GM21360 (cell line): Measurements from ENCODE around the gene CTRL.
"Not testable (repeated sequence)": the region's sequence is repeated elsewhere in the genome, so short reads cannot be mapped to it uniquely, and the experiment has no call there.

Experiments used
- ATAC-seq: cut with Tn5 transposase; IDR thresholded peaks from one replicate; pipeline ENCODE4 v1.9.1; 2021; ENCODE audit warnings: mild to moderate bottlenecking, moderate library complexity; ENCODE audit not compliant: unreplicated experiment

CTRL gene

DNA sequence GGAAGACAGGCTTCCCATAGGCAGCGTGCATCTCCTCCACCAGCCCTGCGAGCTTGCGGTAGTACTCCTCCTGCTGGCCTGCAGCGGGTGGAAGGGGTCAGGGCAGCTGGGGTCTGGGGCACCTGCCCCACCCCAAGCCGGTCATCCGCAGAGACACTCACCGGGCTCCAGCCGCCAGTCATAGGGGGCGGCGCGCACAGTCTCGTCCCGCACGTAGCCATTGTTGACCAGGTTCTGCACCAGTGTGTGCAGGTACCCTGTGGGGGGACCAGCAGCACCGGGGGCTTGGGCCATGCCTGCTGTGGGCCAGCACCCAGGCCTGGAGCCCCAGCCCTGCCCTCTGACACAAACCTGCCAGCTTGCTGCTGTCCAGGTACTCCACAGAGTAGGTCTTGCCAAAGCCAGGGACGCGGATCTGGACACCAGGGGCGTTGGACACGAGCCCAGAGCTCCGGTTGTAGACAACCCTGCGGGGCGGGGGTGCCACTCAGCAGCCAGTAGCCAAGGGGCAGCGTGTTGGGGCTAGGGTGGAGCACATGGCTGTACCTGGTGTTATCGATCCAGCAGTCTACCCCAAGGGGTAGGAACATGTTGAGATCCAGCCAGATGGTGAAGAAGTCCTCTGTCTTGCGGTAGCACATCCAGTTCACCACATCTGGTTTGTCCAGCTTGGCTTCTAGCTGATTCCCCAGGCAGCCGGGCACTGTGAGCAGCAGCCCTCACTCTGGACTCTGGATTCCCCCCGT lies 11.0 kb upstream of the CTRL start:
- ATAC-seq = no peak

GRCh38 chr16:67942200-67942509 lies 10.5 kb upstream of the CTRL start:
- ATAC-seq = no peak

DNA sequence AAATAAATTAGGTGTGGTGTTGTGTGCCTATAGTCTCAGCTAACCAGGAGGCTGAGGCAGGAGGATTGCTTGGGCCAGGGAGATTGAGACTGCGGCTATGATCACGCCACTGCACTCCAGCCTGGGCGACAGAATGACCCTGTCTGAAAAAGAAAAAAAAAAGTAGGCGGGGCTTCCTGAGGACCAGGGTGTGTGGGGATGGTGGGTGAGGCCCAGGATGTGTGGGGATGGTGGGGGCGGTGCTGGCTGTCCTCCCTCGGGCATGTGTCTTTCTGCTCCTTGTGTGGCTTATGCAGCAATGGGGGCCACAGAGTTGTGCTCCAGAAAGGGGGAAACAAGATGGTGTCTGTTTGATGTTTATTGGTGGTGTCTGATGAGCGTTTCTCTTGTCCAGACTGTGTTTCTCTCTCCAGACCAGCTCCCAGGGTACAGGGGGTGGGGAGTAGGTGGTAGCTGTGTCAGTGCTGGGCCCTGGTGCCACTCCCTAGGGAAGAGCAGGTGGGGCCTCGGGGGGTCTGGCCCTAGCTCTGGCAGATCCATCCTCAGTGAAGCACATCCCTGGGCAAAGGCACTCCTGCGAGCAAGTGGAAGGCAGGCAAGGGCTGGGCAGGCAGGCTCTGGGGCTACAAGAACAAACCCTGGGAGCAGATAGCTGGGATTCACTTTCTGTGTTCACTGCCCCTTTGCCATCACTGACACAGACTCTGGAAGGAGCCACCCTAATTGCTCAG lies 10.0 kb upstream of the CTRL start:
- no peak for ATAC-seq

GRCh38 chr16:67940446-67941089 lies 8.9 kb upstream of the CTRL start:
- ATAC-seq = no peak

DNA sequence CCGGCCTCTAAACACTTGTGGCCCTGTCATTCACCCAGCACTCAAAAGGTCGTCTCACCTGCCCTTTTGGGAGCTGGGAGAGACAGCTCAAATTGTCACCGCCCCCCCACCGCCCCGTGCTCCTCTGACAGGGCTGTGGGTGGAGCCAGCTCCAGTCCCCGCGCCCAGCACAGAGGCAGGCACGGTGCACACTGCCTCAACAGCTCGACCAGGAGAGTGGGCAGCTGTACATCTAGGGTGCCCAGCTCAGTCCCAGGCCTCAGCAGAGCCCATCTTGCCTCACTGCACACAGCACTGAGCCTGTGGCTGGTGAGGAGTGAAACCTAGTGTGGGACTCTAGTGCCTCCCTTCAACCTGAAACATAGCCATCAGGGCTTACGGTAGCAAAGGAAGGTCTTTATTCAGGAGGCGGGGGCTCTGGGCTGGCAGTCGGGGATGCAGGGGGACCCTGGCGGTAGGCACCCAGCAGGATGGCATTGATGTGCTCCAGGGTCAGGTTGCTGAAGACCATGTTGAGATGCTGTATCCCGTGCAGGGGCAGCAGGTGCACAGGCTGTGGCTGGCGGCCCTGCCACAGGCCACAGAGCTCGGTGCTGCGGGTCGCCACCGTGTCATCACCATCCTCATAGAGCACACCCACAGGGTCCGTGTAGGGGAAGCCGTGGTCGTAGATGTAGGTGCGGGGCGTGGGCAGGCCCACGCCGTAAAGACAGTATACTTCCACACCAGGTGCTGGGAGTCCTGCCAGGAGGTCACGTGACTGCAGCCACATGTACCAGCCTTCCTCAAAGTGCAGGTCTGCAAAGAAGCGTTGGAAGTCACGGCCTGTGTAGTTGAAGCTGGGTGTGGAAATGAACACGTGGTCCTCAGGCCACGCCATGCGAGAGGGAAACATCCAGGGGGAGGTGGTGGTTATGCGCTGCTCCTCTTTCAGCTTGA lies 8.1 kb upstream of the CTRL start:
- ATAC-seq = no peak

DNA sequence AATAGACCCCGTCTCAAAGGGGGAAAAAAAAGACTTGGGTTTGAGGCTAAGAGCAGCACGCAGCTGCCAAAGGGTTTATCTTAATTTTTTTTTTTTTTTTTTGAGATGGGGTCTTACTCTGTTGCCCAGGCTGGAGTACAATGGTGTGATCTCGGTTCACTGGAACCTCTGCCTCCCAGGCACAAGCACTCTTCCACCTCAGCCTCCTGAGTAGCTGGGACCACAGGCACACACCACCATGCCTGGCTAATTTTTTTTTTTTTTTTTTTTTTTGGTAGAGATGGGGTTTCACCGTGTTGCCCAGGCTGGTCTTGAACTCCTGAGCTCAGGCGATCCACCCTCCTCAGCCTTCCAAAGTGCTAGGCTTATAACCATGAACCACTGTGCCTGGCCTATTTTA lies 6.1 kb upstream of the CTRL start:
- not testable (repeated sequence) for ATAC-seq

DNA sequence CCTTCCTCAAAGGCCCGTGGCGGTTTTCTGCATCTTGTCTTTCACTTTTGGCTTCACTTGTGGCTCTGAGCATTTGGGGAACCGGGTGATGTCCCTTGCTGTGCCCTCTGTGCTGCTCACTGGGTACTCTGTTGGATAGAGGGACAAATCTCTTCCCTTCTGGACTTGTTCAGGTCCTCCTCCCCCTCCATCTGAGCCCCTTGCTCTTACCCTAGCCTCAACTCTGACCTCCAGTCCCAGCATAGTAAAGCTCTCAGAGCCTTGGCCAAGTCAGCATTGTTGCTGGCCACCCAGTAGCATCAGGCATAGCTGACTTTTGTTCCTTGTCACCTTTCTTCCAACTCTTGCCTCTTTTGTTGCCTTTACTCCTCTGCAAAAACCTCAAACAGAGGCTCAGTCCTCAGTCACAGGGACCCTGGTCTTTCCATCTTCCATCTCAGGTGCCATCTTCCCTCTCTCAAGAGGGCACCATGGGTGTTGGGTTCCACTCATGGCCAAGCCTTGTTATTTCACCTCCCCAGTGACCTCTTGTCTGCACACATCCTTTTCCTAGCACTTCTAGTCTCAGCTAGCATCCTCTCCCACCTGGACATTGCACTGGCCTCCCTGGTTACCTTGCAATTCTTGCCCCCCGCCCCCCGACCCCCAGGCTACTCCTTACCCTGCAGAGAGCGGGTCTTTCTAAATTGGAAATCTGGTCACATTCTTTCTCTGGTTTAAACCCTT lies 5.4 kb upstream of the CTRL start:
- peak; percentile 46 for ATAC-seq

GRCh38 chr16:67936124-67936879 lies 4.6 kb upstream of the CTRL start, which contains the start of gene PSMB10:
Gene PSMB10 (minus strand): TSS chr16:67936850. CDS start chr16:67936749, 101 bp downstream.
- ATAC-seq = peak; percentile 2

- ATAC-seq = peak; percentile 83
Measured at GRCh38 chr16:67935402-67936123, 3.9 kb upstream of the CTRL start.

- ATAC-seq = no peak
Measured at GRCh38 chr16:67935101-67935401, 3.4 kb upstream of the CTRL start.

DNA sequence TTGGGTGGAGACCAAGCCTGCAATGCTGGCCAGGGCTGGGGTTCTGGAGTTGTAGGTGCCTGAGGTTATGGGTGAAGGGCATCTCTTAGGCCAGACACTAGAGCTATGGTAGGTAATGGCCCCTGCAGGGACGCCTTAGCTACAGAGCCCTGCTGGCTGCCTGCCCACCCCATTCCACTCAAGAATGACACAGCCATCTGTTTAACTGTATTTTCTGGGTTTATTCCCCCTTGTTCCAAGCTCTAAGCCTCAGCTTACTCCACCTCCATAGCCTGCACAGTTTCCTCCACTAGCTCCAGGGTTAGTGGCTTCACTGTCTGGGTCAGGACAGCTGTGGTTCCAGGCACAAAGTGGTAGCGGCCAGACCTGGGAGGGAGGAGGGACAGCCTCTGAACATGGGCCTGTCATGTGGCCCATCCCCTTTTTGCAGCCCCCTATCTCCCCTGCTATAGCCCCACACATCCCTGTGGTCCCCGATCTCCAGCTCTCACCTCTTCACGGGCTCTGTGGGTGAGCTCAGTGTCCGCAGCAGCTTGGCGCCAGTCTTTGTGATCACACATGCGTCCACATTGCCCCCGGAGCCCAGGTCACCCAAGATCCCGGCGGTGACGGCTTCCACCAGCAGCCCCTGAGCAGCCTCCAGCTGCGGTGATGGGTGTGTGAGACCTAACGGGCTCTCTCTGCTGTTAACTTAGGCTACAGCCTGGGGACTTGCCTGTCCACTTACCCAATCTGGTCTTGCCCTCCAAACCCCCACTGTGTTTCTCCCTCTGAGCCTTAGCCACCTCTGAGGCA lies 2.8 kb upstream of the CTRL start:
- ATAC-seq = no peak

DNA sequence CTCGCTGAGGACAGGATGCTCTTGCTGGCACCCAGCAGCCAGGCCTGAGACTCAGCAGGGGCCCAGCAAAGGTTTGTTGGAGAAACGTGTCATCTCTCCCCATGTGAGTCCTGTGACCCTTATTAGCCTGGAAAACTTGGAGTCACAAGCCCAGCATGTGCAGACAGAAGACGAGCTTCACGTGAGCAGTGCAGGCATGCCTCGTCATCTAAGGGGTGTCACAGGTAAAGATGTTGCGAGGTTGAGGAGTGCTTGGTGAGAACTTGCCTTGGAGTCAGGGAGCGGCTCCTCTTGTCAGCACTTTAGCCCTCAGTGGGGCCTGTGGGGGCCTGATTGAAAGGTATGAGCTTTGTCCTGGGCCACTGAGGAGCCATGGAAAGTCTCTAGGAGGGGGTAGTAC lies 2.1 kb upstream of the CTRL start:
- no peak for ATAC-seq

DNA sequence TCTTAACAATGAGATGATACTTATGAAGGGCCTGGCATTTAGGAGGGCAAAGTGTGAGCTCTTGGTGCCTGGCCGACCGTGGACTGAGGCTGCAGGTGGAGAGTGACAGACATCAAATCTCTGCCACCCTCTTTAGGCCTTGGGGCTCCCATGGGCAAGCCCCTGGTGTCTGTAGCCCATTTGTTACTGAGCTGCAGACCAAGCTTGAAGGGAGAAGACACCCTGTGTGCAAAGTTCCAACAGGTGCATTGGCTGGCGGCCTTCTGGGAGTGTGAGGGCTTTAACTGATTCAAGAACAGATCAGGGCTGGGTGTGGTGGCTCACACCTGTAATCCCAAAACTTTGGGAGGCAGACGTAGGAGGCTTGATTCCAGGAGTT lies 789 bp upstream of the CTRL start:
- ATAC-seq = no peak

DNA sequence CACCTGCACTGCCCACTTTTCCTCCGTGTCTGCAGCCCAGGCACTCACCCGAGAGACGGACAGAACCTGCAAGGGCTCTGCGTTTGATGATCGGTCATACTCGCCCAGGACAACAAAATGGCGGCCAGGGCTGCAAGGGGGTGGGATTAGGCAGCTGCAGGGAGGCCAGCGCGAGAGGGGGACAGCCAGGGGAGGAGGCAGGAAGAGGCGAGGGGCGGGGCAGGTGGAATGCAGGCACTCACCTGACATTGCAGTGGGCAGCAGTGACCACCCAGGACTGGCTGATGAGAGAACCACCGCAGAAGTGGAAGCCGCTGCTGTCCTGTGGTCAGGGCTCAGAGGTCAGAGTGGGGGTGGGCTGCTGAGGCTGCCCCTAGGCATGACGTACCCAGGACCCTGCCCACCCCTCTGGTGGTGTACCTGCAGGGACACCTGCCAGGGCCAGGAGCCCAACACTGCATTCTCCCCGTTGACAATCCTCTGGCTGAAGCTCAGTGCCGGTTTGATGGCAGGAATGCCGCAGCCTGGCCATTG lies 917 bp downstream of the CTRL start:
- ATAC-seq = no peak

DNA sequence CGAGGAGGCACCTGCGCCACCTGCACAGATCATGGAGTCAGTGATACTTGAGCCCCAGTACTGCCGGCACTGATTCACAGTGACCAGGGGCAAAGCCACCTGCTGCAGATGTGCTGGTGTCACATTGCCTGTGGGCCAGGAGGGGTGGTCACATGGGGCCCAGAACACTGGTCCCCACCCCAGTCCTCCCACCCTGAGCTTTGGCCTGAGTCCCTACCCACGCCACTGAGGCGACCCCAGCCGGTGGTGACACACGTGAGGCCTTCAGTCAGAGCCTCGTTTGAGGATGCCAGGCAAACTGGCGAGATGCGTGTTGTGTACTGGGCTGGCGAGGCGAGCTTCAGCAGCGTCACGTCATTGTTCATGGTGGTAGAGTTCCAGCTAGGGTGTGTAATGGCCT lies 1.5 kb downstream of the CTRL start:
- no peak for ATAC-seq

GRCh38 chr16:67928561-67929364 lies 2.9 kb downstream of the CTRL start:
- peak; percentile 49 for ATAC-seq

DNA sequence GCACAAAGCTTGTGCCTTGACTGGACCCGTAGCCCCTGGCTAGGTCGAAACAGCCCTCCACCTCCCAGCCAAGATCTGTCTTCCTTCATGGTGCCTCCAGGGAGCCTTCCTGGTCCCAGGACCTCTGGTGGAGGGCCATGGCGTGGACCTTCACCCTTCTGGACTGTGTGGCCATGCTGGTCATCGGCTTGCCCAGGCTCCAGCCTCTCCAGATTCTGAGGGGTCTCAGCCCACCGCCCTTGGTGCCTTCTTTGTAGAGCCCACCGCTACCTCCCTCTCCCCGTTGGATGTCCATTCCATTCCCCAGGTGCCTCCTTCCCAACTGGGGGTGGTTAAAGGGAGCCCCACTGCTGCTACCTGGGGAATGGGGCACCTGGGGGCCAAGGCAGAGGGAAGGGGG lies 3.5 kb downstream of the CTRL start:
- no peak for ATAC-seq
